Lower leg skin (tissue), 4 donors: ENCODE measurements around the gene FRAS1. TPM values are rescaled to one million over a fixed set of nuclear protein-coding genes. Genes with fewer than 3 reads are reported as not detected.

ENCODE experiments used
- DNase-seq, 2 donors: peaks; one replicate each; pipeline ENCODE4 v3.0.0-alpha.2; 2019; ENCODE audit warnings: low spot score in 2 of 2
- H3K4me3 ChIP-seq: fragments of 200-600 bp; sonication (generic); 2 replicates; pipeline ENCODE4 v1.5.1; 2017; ENCODE audit warnings: mild to moderate bottlenecking, low read depth; ENCODE audit not compliant: poor library complexity, severe bottlenecking
- POLR2A ChIP-seq, 2 donors: fragments of 450-650 bp; IDR thresholded peaks; one replicate each; pipeline ENCODE4 v1.6.1; 2016 to 2017; ENCODE audit warnings: antibody characterized with exemption in 2 of 2, mild to moderate bottlenecking in 1 of 2, moderate library complexity in 1 of 2
- WGBS, 2 donors: methylation state at CpG; one replicate each; pipeline ENCODE4 v1.1.5; 2018; 5-methylcytosine and 5-hydroxymethylcytosine counted together
- intact Hi-C: fragments of 100-400 bp; cut with DNase I; formaldehyde crosslinking; loops from one replicate; pipeline ENCODE4 v1.15.0; 2023; ENCODE audit warnings: low total_unique reads
- total RNA-seq, 4 donors: library from RNA; depleted of rRNA; stranded (reverse); fragments of >200 nt; gene quantifications; one replicate each; pipeline ENCODE4 v1.1.0, GENCODE V29; 2016
- TF ChIP-seq, protein P1 (sequence below), 3 donors: fragments of 450-650 bp; IDR thresholded peaks; one replicate each; pipeline ENCODE4 v1.5.1; 2016; ENCODE audit warnings: antibody characterized with exemption in 3 of 3, mild to moderate bottlenecking in 3 of 3, moderate library complexity in 2 of 3

Gene FRAS1
- total RNA-seq, 4 donors from 2014 or later, result 0.83 to 5.3 (median 3.0) TPM

DNA sequence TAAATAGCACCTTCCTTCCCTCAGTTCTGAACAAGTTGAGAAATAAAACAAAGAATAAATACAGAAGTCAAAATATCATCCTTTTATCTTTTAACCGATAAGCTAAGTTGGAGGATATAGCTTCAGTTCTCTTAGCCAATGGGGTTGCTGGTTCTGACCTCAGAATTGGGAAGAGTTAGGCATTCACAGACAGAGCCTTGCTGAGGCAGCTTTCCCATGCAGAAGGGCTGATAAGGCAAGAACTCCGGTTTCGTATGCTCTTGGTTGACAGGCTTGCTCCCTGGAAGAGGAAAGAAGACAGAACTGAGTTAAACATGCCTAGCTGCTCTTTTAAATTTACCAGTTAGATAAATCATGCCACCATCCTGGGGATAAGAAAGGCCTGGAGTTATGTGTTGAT is 17.6 kb downstream of the FRAS1 start:
- H3K4me3 ChIP-seq, result no peak overlapping the region
- TF ChIP-seq, protein P1, sequence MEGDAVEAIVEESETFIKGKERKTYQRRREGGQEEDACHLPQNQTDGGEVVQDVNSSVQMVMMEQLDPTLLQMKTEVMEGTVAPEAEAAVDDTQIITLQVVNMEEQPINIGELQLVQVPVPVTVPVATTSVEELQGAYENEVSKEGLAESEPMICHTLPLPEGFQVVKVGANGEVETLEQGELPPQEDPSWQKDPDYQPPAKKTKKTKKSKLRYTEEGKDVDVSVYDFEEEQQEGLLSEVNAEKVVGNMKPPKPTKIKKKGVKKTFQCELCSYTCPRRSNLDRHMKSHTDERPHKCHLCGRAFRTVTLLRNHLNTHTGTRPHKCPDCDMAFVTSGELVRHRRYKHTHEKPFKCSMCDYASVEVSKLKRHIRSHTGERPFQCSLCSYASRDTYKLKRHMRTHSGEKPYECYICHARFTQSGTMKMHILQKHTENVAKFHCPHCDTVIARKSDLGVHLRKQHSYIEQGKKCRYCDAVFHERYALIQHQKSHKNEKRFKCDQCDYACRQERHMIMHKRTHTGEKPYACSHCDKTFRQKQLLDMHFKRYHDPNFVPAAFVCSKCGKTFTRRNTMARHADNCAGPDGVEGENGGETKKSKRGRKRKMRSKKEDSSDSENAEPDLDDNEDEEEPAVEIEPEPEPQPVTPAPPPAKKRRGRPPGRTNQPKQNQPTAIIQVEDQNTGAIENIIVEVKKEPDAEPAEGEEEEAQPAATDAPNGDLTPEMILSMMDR (IDR thresholded peaks at IDR 0.05), result no peak
- no peak for TF ChIP-seq POLR2A (IDR thresholded peaks at IDR 0.05)
- intact Hi-C loops, result no loop called here
- WGBS, 2 donors, result 83 to 92% methylated on average over 3 of the region's 3 CpGs
- no peak for DNase-seq

DNA sequence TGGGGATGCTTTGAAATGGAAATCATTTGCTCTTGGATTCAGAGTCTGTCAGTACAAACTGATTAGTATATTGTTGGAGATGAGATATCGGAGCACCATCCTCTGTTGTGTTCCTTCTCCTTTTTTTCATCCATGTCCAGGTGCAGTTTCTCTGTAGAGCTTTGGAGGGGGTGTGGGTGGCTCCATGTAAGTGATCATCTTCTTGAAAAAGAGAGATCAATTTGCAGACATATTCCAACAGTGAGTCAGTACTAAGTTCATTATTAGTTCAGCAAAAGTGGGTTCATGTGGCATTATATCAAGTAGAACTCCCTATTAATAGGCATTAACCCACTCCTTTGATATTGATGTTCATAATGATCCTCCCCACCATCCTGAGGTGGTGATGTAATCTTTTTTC is 18.9 kb downstream of the FRAS1 start:
- no peak for DNase-seq
- intact Hi-C loops, result no loop called here
- TF ChIP-seq, protein P1 (IDR thresholded peaks at IDR 0.05), result no peak
- no peak for TF ChIP-seq POLR2A (IDR thresholded peaks at IDR 0.05)
- no peak overlapping the region for H3K4me3 ChIP-seq
- WGBS, 2 donors, result 93 to 94% methylated on average over 1 of the region's 1 CpG

DNA sequence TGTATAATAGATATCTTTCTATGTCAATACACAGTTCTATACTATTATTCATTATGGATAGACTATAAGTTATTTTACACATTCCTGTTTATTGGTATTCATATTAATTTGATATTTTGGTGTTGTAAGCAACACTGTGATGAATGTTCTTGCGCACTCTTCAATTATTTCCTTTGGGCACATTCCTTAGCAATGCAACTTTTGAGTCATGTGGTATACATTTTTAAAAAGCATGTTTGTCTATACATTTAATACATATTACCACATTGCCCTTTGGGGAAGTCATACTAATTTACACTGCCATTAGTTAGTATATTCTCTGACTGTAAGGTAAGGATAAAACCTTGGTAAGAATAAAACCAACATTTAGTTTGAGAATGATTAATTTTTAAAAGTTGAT is 21.0 kb downstream of the FRAS1 start:
- H3K4me3 ChIP-seq, result no peak overlapping the region
- no peak for DNase-seq
- TF ChIP-seq, protein P1 (IDR thresholded peaks at IDR 0.05), result no peak
- TF ChIP-seq POLR2A (IDR thresholded peaks at IDR 0.05), result no peak
- intact Hi-C loops, result loop anchor here (1.0 kb wide), 1 partner anchor 34 kb away; no protein-coding TSS in a partner anchor
- 96 to 100% methylated on average over 1 of the region's 1 CpG for WGBS, 2 donors

DNA sequence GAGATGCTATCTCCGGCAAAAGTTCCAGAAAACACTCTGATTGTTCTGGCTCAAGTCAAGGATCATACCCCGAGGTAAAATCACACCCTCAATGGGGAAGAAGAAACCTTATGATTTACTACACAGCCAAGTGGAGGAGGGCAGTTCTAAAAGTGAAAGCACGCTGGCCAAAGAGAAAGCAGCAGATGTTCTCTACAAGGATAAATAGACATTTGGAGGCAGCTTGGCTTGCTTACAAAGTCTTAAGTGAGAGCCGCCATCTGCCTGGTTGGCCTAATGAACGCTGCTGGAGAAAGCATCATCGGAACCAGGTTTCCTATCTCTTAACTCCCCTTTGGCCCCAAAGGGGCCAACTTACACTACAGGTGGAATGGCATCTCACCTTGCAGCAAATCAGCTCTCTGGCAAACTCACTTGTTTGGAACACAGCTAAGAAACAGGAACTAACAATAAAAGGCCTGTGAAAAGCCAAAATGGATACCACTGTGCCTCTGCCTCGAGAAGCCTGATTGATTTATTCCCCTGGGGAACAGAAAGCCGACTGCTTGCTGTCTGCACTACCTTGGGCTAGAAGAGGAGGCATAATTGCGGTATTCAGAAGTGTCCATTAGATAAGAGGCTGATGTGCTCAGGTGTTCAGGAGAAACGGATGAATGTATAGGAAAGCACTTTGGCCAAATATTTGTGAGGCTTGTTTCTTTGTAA is 22.8 kb downstream of the FRAS1 start:
- intact Hi-C loops, result no loop called here
- no peak for TF ChIP-seq POLR2A (IDR thresholded peaks at IDR 0.05)
- TF ChIP-seq, protein P1 (IDR thresholded peaks at IDR 0.05), result no peak
- no peak for DNase-seq
- no peak overlapping the region for H3K4me3 ChIP-seq
- 60 to 73% methylated on average over 10 of the region's 10 CpGs for WGBS, 2 donors

DNA sequence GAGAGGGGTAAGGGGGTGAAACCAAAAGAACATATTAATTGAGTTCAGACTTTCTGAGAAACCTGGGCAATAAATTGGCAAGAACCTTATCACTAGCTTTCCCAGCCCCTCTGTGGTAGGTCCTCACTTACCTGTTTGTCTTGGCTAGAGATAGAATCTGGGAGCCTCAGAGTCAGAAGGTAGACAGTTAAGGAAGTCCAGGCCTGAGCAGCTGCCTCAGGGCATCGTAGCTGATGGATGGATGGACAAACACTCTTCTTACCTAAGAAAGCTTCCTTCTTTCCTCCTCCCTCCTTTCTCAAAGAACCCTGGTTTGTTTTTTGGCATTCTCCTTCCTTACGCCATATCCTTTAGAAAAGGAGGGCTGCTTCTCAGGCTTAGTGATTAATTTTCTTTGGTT is 24.4 kb downstream of the FRAS1 start:
- no peak overlapping the region for H3K4me3 ChIP-seq
- intact Hi-C loops, result no loop called here
- no peak for DNase-seq
- no peak for TF ChIP-seq POLR2A (IDR thresholded peaks at IDR 0.05)
- TF ChIP-seq, protein P1 (IDR thresholded peaks at IDR 0.05), result no peak
- WGBS, 2 donors, result 90 to 98% methylated on average over 2 of the region's 2 CpGs

DNA sequence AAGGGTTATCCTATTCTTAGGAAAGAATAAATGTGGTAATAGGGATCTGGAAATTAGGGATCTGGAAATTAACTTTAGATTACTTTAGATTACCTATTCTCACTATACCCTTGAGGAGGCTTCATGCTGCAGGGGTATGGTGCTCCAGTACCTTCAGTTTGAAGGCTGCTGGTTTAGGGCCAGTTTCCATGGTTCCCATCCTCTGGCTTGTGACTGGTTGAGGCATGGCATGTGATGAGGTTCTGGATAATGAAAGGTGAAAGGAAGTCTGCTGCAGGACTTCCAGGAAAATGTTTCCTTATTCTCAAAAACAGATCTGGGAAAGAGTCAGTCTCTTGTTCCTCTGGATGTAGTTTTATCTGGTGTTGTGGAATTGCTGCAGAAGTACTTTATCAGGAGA is 25.9 kb downstream of the FRAS1 start:
- no peak for DNase-seq
- TF ChIP-seq, protein P1 (IDR thresholded peaks at IDR 0.05), result no peak
- TF ChIP-seq POLR2A (IDR thresholded peaks at IDR 0.05), result no peak
- intact Hi-C loops, result no loop called here

More for the DNA sequence above, 25.9 kb downstream of the FRAS1 start:
- H3K4me3 ChIP-seq, result no peak overlapping the region
